Measurements from ENCODE around the gene GGCX.

The GGCX gene

GRCh38 chr2:85522090-85522647 lies 39.1 kb downstream of the GGCX start:
- no peak for DNase-seq (ENCODE audit: extremely low read depth in 1 of 2, low read depth in 1 of 2)

DNA sequence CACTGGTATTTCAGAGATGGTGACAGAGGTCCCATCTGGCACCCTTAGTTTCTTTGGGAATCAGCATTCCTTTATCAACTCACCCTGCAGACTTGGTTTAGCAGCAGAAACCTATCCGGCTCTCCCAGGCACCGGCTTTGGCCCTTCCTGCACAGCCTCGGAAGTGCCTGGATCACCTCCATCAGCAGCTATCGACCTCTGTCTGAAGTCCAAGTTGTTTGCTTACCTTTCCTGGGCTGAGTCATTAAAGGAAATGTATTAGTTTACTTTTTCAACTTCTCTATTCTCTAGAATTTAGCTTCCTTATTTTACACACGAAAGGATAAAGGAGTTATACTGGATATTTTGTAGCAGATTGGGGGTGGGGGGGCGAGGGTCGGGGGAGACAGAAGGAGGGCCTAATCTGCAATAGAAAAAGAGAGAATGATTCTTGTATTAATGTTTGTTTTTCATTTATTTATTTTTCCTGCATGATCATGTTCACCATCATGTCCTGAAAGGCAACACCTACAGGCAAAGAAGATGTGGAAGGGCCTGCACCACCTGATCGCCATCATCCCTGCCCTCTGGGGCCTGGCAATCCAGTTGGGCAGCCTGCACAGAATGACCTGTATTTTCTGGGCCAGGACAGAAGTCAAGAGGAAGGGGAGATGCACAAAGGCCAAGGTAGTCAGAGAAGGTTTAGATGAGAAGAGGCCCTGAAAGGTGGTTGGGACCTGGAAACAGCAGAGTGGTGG lies 44.5 kb downstream of the GGCX start:
- DNase-seq (ENCODE audit: extremely low read depth in 1 of 2, low read depth in 1 of 2), result no peak

GRCh38 chr2:85514323-85514722 lies 47.0 kb downstream of the GGCX start:
- no peak for DNase-seq (ENCODE audit: extremely low read depth in 1 of 2, low read depth in 1 of 2)

DNA sequence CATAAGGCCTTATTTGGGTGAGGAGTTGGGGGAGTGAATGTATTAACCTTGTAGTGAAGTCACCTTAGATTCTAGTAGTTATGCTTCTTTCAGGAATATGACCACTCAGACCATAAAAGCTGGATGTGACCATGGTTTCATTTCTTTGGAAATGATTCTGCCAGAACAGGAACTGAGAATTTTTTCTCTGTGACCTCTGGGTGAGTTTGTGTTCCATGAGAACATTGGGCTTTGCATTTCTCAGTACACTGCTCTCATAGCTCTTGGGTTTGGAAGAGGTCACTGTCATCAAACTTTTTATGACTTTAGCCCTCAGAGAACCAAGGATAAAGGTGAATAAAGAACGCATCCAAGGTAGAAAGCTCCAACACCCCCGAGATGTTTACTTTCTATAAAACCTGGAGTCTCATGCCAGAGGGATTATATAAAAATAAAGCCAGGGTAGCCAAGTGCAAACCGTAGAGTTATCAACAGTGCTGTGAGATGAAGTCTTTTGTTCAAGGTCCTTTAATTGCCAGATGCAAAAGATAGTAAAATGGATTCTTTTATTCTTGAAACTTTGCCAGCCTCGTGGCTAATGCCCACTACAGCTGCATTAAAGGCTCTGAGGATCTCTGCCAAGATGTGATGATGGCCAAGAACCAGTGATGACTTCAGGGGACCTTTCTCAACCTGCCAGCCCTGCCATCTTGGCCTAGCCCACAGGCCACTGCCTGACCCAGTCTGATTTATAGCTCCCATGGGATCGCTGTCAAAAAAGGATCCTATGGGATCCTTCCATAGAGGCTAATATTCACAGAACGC lies 50.1 kb downstream of the GGCX start:
- no peak for DNase-seq (ENCODE audit: extremely low read depth in 1 of 2, low read depth in 1 of 2)

DNA sequence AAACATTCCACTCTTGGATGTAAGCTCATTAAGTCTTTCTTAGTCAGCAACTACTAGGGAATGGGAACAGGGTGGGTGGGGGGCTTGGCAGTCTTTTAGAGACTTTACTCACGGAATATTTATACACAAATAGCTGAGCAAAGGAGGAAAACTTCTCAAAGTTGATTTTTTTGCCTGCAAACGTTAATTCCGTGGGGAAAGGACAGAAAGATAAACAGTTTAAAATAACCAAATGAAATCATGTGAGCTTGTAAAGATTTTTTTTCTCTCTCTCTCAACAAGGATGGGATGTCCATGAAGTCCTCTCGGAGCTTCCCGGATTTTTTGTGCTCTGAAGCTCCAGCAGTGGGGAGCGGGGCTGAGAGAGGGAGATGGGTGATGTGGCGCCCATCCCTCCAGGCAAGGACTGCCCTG lies 54.5 kb downstream of the GGCX start:
- no peak for DNase-seq (ENCODE audit: extremely low read depth in 1 of 2, low read depth in 1 of 2)

- DNase-seq (ENCODE audit: extremely low read depth in 1 of 2, low read depth in 1 of 2), result no peak
These were observed 55.6 kb downstream of the GGCX start for GRCh38 chr2:85505551-85506238.

DNA sequence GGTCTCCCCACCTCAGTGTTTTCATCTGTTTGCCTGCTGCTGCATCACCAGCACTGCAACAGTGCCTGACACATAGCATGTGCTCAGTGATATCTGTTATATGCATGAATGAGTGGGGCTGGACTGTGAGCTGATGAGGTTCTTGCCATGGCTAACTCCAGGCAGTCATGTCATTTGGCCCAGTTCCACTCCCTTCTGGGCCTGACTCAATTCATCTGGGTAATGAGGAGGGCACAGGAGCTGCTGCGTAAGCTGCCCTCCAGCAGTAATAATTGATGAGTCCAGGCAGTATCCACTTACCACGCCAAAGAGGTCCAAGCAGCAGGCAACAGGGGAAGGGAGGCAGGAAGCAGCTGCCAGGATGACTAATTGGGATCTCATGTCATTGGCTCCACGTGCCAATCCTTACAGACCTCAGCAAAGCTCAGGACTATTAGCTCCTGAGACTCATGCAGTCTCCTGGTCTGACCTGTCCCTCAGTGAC lies 56.5 kb downstream of the GGCX start:
- no peak for DNase-seq (ENCODE audit: extremely low read depth in 1 of 2, low read depth in 1 of 2)

- DNase-seq (ENCODE audit: extremely low read depth in 1 of 2, low read depth in 1 of 2), result no peak
These were observed 57.2 kb downstream of the GGCX start for GRCh38 chr2:85503851-85504777.

GRCh38 chr2:85503168-85503850 lies 58.0 kb downstream of the GGCX start:
- DNase-seq (ENCODE audit: extremely low read depth in 1 of 2, low read depth in 1 of 2), result no peak

GRCh38 chr2:85502720-85503119 lies 58.6 kb downstream of the GGCX start:
- DNase-seq (ENCODE audit: extremely low read depth in 1 of 2, low read depth in 1 of 2), result no peak

GRCh38 chr2:85501248-85501647 lies 60.0 kb downstream of the GGCX start:
- DNase-seq (ENCODE audit: extremely low read depth in 1 of 2, low read depth in 1 of 2), result no peak

- DNase-seq (ENCODE audit: extremely low read depth in 1 of 2, low read depth in 1 of 2), result no peak
These were observed 63.2 kb downstream of the GGCX start for GRCh38 chr2:85497944-85498630.

DNA sequence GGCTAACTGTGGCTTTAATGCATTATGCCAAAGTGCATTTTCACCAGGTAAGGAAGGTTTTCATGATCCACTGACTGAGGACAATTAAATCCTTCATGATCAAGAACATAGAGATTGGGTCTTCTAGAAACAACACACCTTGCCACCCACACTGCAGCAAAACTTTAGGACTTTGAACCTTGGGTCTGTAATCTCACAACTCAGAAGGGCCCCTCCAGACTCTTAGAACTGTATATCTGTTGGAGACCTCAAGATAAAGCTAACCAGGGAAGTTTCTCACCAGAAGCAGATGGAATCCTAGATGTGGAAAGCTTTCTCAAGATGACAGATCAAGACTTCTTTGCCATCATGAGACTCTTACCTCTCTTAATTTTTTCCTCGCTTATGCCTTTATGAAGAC lies 64.9 kb downstream of the GGCX start:
- no peak for DNase-seq (ENCODE audit: extremely low read depth in 1 of 2, low read depth in 1 of 2)
